Kidney (tissue), 14 donors: ENCODE results near the gene WNT9B. TPM values are rescaled to one million over a fixed set of nuclear protein-coding genes. Genes with fewer than 3 reads are reported as not detected.

Experiments used
- DNase-seq, 5 donors: peaks; one replicate each; pipeline ENCODE4 v3.0.0-alpha.2; 2013 to 2020
- FAIRE-seq: peaks from 2 replicates; lab custom pipeline; 2012; peaks lifted over from hg19 to GRCh38; lab: Jason Lieb, UNC
- H3K27ac ChIP-seq, 2 donors: one replicate each; pipeline ENCODE4 v1.7.0; 2013; ENCODE audit warnings: low read depth in 2 of 2, low read length in 2 of 2, inconsistent platforms in 1 of 2
- H3K27me3 ChIP-seq: one replicate; pipeline ENCODE4 v1.7.1; 2013; ENCODE audit warnings: low read length, inconsistent platforms; ENCODE audit not compliant: control insufficient read depth, insufficient read depth
- H3K36me3 ChIP-seq, 3 donors: one replicate each; pipeline versions ENCODE4 v1.7.0 to v1.7.1; 2013; ENCODE audit warnings: low read length in 3 of 3, control low read depth in 1 of 3, inconsistent platforms in 1 of 3; ENCODE audit not compliant: insufficient read depth in 3 of 3, control insufficient read depth in 2 of 3
- H3K4me1 ChIP-seq, 3 donors: one replicate each; pipeline versions ENCODE4 v1.7.0 to v1.7.1; 2013; ENCODE audit warnings: low read length in 3 of 3, inconsistent platforms in 1 of 3, low read depth in 1 of 3; ENCODE audit not compliant: control insufficient read depth in 2 of 3, insufficient read depth in 2 of 3
- H3K4me3 ChIP-seq, 3 donors: one replicate each; pipeline versions ENCODE4 v1.7.0 to v1.8.1; 2013; ENCODE audit warnings: low read length in 3 of 3, control low read depth in 1 of 3, inconsistent platforms in 1 of 3
- H3K9ac ChIP-seq, 3 donors: one replicate each; pipeline versions ENCODE4 v1.7.0 to v1.7.1; 2013; ENCODE audit warnings: low read length in 3 of 3, control low read depth in 1 of 3, inconsistent platforms in 1 of 3
- H3K9me3 ChIP-seq, 3 donors: one replicate each; pipeline versions ENCODE4 v1.7.0 to v1.7.1; 2013; ENCODE audit warnings: low read length in 3 of 3, control low read depth in 1 of 3, inconsistent platforms in 1 of 3; ENCODE audit not compliant: control insufficient read depth in 2 of 3, insufficient read depth in 1 of 3
- intact Hi-C: fragments of 100-400 bp; cut with DNase I; formaldehyde crosslinking; loops from one replicate; pipeline ENCODE4 v1.11.1; 2022
- polyA plus RNA-seq: library from polyadenylated mRNA; stranded (reverse); fragments of 350-450 nt; fragmentation: Illumina TruSeq; extraction: RNeasy Lipid Tissue Mini Kit (QIAGEN cat#74804); gene quantifications from one replicate; pipeline ENCODE4 v1.2.3, GENCODE V29; 2014; ENCODE audit warnings: low read depth, low replicate concordance; ENCODE audit not compliant: insufficient read depth
- total RNA-seq: library from RNA; stranded (reverse); fragmentation: NEBNext Ultra II Directional; extraction: Animal tissue kit (Norgen Biotek cat#: 25700); gene quantifications from one replicate; pipeline ENCODE4 v1.2.1, GENCODE V29; 2021
- TF ChIP-seq, protein P1 (sequence below): IDR thresholded peaks from 3 replicates; pipeline ENCODE4 v1.5.1; 2012; ENCODE audit warnings: mild to moderate bottlenecking, moderate library complexity, borderline replicate concordance; ENCODE audit not compliant: insufficient read depth; ENCODE audit errors: extremely low read depth
- donor health status: control.
- donor health status: control.
- donor health status: control.
- donor health status: control.
- donor health status: control.
- donor health status: DM: yes; HTN: yes; CAD: no.
- donor health status: Normal renal cell carcinoma (clear cell type).

WNT9B gene
- total and polyA plus RNA-seq, 2 donors from 2014 or later = 1.9 to 5.3 TPM

DNA sequence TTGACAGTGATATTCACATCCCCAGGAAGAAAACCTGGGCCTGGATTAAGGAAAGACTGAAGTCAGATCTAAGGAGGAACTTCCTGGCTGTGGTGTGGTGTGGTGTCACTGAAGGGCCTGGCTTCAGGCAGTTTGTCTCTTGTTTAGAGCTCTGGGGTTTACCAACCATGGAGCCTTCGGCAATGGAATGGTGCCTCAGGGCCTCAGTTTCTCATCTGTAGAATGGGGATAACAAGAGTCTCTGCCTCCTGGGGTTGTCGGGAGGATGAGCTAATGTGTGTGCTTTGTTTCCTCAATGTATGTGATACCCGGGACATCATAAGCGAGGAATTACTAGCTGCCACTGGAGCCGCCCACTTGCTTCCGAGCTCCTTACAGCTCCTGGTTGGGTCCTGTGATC, 45.6 kb upstream of the WNT9B start:
- intact Hi-C loops = no loop called here
- no peak for FAIRE-seq
- no peak overlapping the region for H3K9ac ChIP-seq
- no peaks in the 10 kb centered on the region for H3K36me3 ChIP-seq
- H3K27me3 ChIP-seq = no peaks in the 10 kb centered on the region
- TF ChIP-seq, protein P1, sequence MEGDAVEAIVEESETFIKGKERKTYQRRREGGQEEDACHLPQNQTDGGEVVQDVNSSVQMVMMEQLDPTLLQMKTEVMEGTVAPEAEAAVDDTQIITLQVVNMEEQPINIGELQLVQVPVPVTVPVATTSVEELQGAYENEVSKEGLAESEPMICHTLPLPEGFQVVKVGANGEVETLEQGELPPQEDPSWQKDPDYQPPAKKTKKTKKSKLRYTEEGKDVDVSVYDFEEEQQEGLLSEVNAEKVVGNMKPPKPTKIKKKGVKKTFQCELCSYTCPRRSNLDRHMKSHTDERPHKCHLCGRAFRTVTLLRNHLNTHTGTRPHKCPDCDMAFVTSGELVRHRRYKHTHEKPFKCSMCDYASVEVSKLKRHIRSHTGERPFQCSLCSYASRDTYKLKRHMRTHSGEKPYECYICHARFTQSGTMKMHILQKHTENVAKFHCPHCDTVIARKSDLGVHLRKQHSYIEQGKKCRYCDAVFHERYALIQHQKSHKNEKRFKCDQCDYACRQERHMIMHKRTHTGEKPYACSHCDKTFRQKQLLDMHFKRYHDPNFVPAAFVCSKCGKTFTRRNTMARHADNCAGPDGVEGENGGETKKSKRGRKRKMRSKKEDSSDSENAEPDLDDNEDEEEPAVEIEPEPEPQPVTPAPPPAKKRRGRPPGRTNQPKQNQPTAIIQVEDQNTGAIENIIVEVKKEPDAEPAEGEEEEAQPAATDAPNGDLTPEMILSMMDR = no peak
- H3K27ac ChIP-seq = no peak overlapping the region
- H3K4me1 ChIP-seq = no peaks in the 10 kb centered on the region
- no peaks in the 10 kb centered on the region for H3K9me3 ChIP-seq
- DNase-seq = no peak
- no peak overlapping the region for H3K4me3 ChIP-seq

DNA sequence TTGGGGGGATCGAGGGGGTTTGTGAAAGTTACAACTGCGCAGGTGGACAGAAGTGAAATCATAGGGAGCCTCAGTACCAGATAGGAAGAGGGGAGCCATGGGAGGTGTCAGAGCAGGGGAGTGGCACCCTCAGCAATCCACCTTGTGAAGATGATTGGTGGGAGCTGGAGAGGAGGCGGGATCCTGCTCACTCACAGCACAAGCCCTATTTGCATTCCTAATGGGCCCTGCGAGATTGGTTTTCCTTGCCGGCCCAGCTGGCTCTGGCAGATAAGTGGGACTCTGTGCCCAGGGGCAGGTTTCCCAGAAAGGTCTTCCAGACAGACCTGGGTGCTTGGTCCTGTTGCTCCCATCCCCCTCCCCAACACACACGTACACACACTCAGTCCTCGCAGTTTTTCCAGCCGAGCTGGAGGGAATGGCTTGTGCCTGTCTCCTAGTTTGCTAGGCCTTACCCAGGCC, 42.2 kb upstream of the WNT9B start:
- H3K27ac ChIP-seq = no peak overlapping the region
- no peaks in the 10 kb centered on the region for H3K36me3 ChIP-seq
- intact Hi-C loops = no loop called here
- no peak overlapping the region for H3K9ac ChIP-seq
- FAIRE-seq (no peak), DNase-seq (no peak)
- H3K9me3 ChIP-seq = no peaks in the 10 kb centered on the region
- H3K27me3 ChIP-seq = no peaks in the 10 kb centered on the region
- TF ChIP-seq, protein P1 = no peak
- no peak overlapping the region for H3K4me3 ChIP-seq
- H3K4me1 ChIP-seq = no peaks in the 10 kb centered on the region

DNA sequence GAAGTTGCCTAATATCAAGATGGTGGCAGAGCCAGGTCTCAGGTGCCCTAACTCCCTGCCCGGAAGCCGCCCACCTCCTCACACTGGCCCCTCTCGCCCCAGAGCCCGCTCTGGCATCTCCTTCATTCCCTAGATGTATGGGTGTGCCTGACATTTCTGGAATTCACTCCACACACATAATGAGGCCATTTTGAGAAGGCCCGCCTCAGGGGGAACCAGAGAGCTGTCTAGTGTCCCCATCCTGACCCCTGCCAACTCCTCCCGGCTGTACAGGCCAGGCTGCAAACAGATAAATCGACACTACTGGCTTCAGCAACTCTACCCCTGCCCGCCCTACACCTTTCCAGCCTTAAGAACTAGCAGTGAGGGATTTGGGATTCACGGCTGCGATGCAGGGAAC, 40.5 kb upstream of the WNT9B start:
- TF ChIP-seq, protein P1 = no peak
- H3K27me3 ChIP-seq = no peaks in the 10 kb centered on the region
- H3K9ac ChIP-seq = no peak overlapping the region
- intact Hi-C loops = no loop called here
- no peaks in the 10 kb centered on the region for H3K36me3 ChIP-seq
- H3K4me3 ChIP-seq = no peak overlapping the region
- FAIRE-seq (no peak), DNase-seq (no peak)
- H3K27ac ChIP-seq = no peak overlapping the region
- no peaks in the 10 kb centered on the region for H3K9me3 ChIP-seq
- H3K4me1 ChIP-seq = no peaks in the 10 kb centered on the region

DNA sequence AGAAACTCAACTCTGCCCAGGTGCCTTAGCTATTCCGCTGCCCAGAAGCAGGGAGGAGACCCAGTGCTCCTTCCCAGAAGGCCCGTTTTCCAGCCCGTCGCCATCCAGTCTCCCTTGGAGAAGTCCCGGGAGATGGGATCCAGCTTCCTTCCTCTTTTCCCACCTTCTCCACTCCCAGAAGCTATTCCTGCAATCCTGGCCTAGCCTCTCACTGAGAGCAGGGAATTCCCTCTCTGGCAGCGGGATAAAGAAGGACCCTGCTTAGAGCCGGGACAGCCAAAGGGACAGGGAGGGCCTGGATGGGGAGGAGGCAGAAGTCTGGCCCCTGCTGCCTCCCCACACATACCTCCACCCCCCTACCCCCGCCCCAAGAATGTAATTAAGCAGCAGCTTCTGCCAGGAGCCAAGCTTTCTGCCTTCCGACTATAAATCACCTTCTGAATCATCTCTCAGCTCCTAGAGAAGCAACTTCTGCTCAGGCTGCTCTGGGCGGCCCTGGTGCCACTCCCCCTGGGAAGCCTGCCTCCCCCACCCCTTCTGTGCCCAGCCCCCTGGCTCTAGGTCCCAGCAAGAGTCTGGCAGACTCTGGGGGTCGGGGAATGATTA, 39.3 kb upstream of the WNT9B start:
- intact Hi-C loops = no loop called here
- Histone ChIP-seq H3K9ac (no peak overlapping the region), H3K27me3 (peaks cover 7% of the 10 kb centered on the region), H3K4me3 (no peak overlapping the region), H3K27ac (no peak overlapping the region), H3K9me3 (no peaks in the 10 kb centered on the region), H3K36me3 (no peaks in the 10 kb centered on the region), H3K4me1 (no peaks in the 10 kb centered on the region)
- DNase-seq (peak in 4 of 5 donors; percentile 67 to 84 (median 80)), FAIRE-seq (no peak)
- TF ChIP-seq, protein P1 = no peak
